GM19467 (cell line): Measurements from ENCODE around the gene OPCML.

Source experiments
- ATAC-seq: cut with Tn5 transposase; IDR thresholded peaks from one replicate; pipeline ENCODE4 v1.9.1; 2021; ENCODE audit warnings: mild to moderate bottlenecking, moderate library complexity; ENCODE audit not compliant: unreplicated experiment

The OPCML gene

GRCh38 chr11:133541021-133541719 is 8.9 kb upstream of the OPCML start:
- ATAC-seq, result no peak

- no peak for ATAC-seq
Observed at GRCh38 chr11:133536198-133536597, 3.9 kb upstream of the OPCML start.

DNA sequence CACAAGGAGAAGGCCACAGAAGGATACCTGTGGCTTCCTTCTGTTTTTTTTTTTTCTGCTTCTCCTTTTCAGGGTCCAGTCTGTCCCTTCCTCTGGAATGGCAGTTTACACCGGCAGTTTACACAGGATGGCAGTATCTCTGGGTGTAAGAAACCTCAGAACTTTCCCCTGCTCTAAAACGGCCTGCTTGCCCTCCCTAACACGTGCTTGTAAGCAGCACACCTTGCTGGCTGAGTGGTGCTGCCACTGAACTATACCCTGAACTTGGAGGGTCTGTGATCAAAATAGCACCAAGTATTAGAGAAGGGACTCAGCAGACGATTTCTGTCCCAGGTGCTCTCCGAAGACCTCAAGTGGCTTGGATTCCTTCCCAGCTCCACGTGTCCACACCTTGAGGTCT is 904 bp upstream of the OPCML start:
- ATAC-seq, result no peak

GRCh38 chr11:133531458-133531857 is 843 bp downstream of the OPCML start:
- ATAC-seq, result no peak

GRCh38 chr11:133530501-133530835 is 1.8 kb downstream of the OPCML start:
- no peak for ATAC-seq

- ATAC-seq, result no peak
Observed at GRCh38 chr11:133529807-133530500, 2.3 kb downstream of the OPCML start.

DNA sequence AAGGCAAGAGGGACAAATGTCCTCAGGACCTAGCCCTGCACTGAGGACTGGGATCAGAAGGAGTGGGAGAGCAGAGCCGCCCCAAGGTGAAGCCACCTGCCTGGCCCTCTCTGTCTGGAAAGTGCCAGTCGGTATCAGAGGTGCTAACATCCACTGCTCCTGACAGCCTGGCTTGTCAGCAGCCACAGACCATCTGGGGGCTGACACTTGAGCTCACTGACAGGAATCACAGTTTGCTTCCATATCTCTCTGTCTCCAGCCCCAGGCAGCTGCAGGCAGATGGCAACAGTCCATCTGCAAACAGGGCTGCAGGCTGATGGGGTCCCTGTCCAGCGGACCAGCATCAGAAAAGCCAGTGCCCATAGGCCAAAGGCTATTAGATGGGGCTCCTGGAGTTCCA is 5.5 kb downstream of the OPCML start:
- ATAC-seq, result no peak

- no peak for ATAC-seq
Observed at GRCh38 chr11:133525976-133526375, 6.3 kb downstream of the OPCML start.

- no peak for ATAC-seq
Observed at GRCh38 chr11:133524488-133524887, 7.8 kb downstream of the OPCML start.

- no peak for ATAC-seq
Observed at GRCh38 chr11:133522344-133522743, 10.0 kb downstream of the OPCML start.

DNA sequence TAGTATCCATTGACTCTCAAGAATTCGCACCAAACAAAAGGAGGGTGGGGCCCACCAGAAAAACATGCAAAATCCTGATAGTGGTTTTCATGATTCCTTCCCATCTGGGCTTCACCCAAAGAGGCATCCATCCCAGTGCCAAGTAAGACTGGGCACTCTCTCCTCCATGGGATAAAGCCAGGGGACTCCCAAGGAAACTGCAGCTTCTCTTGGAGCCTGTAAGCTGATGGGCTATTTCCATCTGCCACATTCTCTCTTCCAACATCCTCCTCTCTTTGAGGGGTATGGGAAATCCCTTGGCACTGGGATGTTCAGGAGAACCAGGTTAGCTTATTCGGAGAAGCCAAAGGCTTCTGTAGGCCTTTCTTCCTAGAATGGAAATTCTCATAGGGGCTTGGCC is 10.8 kb downstream of the OPCML start:
- no peak for ATAC-seq

GRCh38 chr11:133520707-133521106 is 11.6 kb downstream of the OPCML start:
- no peak for ATAC-seq

- ATAC-seq, result no peak
Observed at GRCh38 chr11:133519560-133519959, 12.7 kb downstream of the OPCML start.

DNA sequence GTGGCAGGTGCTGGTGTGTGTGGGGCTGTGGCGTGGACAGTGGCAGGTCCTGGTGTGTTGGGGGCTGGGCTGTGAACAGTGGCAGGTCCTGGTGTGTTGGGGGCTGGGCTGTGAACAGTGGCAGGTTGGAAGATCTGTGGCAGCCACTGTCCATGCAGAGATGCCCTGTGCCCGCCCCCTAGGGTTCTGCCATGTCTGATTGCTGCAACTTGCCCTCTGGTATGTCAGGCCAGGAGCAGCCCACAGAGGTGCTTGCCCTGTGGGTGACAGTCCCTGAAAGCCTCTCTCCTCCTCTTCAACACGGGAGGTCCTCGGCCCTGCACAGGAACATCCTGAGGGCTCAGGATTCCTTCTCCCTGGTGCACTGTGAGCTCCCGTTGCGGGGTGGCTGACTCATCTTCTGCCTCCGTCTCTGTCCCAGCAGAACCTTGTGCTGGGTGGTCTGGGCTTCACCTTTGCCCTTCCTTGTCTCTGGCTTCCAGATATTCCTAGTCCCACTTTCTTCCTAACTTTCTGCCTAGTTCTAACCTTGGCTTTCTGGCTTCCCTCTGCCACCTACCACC is 13.5 kb downstream of the OPCML start:
- ATAC-seq, result no peak

DNA sequence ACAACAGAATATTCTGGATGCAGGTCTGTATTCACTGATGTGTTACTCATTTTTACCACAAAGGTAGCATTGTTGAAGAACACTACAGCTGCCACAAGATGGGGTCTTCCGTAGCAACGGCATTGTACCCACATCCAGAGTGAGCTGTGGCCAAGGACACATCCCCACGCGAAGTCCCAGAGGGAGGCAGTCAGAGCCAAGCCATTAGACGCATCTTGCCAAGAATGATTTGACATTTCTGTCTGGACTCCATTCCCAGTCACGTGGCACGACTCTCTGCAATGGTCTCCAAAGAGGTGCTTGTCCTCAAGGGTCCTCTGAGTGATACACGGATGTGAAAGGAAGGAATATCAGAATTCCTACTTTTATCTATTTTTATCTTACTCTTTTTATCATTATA is 15.5 kb downstream of the OPCML start:
- no peak for ATAC-seq

- no peak for ATAC-seq
Observed at GRCh38 chr11:133515107-133515506, 17.2 kb downstream of the OPCML start.

- no peak for ATAC-seq
Observed at GRCh38 chr11:133509924-133510697, 22.2 kb downstream of the OPCML start.

- no peak for ATAC-seq
Observed at GRCh38 chr11:133508468-133508867, 23.8 kb downstream of the OPCML start.

GRCh38 chr11:133507185-133507584 is 25.1 kb downstream of the OPCML start:
- ATAC-seq, result no peak

DNA sequence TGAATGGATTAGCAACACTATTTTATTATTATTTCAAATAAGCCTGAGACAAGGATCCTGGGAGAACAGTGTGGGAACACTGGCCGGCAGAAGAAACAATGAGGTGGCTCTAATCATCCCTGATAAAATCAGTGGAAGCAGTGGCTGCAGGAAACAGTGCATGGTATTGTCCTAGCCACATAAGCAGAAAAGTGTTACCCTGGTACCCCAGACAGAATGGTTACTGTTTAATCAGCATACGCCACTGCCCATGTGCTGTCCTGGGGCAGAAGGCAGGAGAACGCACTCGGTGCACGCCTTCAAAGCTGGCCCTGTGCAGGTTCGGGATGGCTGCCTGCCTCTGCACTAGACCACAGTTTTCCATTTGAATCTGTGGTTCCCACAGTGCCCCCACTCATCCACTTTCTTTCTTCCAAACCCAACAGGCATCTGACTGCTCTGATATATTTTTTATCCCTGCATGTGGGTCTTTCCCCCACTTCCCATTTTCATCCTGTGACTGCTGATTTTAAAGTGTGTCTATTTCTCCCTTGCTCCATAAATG is 25.7 kb downstream of the OPCML start:
- ATAC-seq, result no peak

GRCh38 chr11:133506023-133506422 is 26.3 kb downstream of the OPCML start:
- peak; percentile 60 for ATAC-seq
